ENCODE measurements around the gene SUPT6H.

The SUPT6H gene

DNA sequence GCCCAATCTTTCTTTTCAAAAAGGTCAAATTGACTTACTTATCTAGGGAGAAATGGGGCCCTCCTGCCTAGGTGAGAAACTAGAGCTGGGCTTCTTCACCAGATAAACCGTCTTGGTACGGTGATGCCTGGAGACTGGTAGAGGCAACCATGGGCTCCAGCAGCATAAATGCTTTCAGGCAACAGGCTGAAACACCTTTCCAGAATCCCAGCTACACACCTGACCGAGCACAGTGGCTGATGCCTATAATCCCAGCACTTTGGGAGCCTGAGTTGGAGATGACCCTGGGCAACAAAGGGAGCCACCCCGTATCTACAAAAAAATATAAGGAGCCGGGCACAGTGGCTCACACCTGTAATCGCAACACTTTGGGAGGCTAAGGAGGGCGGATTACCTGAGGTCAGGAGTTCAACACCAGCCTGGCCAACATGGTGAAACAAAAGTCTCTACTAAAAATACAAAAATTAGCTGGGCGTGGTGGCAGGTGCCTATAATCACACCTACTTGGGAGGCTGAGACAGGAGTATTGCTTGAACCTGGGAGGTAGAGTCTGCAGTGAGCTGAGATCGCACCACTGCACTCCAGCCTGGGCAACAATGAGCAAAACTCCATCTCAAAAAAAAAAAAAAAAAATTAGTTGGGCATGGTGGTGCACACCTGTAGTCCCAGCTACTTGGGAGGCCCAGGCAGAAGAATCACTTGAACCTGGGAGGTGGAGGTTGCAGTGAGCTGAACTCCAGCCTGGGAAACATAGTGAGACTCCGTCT lies 89.8 kb downstream of the SUPT6H start:
- no peak for DNase-seq

Data from Kasumi-1 (cell line).